T47D (cell line): Measurements from ENCODE around the gene MYT1.

ENCODE experiments used
- DNase-seq, 2 experiments: peaks; one replicate each; pipeline versions ENCODE4 v3.0.0 to v3.0.0-alpha.2; 2011 to 2012; ENCODE audit warnings: low read depth in 1 of 2, low spot score in 1 of 2
- JUND ChIP-seq: IDR thresholded peaks from 2 replicates; pipeline ENCODE4 v1.6.1; 2012; ENCODE audit warnings: low read depth
- in situ Hi-C: cut with HindIII; loops from 2 replicates; pipeline ENCODE4 v1.10.0; 2016; ENCODE audit warnings: low sequenced_read_pairs, low pct_unique_long_range_greater_than_20kb

Gene MYT1

DNA sequence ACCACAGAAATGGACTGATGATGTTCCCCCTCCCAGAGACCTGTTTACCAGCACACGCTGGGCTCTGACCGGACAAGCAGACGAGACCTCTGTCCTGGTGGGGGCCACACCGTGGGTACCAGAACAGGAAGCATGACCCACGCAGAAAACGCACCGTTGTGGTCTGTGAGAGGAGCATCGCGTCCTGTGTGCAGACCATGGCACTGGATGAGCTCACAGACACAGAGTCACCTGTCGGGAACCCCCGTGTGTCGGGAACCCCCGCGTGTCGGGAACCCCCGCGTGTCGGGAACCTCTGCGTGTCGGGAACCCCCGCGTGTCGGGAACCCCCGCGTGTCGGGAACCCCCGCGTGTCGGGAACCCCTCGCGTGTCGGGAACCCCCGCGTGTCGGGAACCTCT is 37.4 kb downstream of the MYT1 start:
- in situ Hi-C loops, result no loop called here
- DNase-seq, result no peak
- TF ChIP-seq JUND, result no peak

- DNase-seq, result no peak
- TF ChIP-seq JUND, result no peak
- in situ Hi-C loops, result no loop called here
Observed at GRCh38 chr20:64203037-64203777, 39.0 kb downstream of the MYT1 start.

- in situ Hi-C loops, result no loop called here
- TF ChIP-seq JUND, result no peak
Observed at GRCh38 chr20:64205611-64206026, 41.4 kb downstream of the MYT1 start.

GRCh38 chr20:64206614-64207013 is 42.4 kb downstream of the MYT1 start:
- in situ Hi-C loops, result no loop called here
- no peak for DNase-seq
- TF ChIP-seq JUND, result no peak

More at GRCh38 chr20:64205611-64206026, 41.4 kb downstream of the MYT1 start:
- DNase-seq, result no peak

DNA sequence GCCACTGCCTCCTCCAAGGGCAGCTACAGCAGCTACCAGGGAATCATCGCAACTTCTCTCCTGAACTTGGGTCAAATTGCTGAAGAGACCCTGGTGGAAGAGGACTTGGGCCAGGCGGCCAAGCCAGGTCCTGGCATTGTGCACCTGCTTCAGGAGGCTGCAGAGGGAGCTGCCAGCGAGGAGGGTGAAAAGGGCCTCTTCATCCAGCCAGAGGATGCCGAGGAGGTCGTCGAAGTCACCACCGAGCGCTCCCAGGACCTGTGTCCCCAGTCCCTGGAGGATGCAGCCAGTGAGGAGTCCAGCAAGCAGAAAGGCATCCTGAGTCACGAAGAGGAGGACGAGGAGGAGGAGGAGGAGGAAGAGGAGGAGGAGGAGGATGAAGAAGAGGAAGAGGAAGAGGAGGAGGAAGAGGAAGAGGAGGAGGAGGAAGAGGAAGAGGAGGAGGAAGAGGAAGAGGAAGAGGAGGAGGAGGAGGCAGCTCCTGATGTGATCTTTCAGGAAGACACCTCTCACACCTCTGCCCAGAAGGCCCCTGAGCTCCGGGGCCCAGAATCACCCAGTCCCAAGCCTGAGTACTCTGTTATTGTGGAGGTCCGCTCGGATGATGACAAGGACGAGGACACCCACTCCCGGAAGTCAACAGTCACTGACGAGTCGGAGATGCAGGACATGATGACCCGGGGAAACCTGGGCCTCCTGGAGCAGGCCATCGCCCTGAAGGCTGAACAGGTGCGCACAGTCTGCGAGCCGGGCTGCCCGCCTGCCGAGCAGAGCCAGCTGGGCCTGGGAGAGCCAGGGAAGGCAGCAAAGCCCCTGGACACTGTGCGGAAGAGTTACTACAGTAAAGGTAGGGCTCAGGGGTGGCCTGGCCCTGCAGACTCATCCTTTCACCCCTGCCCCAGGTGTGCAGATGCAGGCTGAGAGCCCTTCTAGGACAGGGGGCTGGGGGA is 43.7 kb downstream of the MYT1 start:
- no peak for DNase-seq
- TF ChIP-seq JUND, result no peak
- in situ Hi-C loops, result no loop called here

DNA sequence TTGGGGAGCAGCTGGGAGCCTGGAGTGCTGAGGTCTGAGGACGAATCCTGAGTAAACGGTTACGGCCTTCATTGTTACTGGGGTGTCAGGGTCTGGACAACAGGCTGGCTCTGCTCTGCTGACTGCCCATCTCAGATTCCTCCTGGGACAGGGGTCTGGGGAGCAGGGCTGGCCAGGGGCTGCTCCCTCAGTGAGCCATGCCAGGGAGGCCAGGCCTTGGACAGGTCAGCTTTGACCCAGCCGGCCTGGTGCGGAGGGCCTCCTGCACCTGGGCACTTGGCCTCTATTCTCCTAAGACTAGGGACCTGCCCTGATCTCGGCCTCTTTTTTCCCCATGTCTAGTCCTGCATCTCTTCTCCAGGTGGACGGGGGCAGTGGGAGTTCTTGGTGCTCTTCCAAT is 44.9 kb downstream of the MYT1 start:
- in situ Hi-C loops, result no loop called here
- TF ChIP-seq JUND, result no peak
- DNase-seq, result no peak

DNA sequence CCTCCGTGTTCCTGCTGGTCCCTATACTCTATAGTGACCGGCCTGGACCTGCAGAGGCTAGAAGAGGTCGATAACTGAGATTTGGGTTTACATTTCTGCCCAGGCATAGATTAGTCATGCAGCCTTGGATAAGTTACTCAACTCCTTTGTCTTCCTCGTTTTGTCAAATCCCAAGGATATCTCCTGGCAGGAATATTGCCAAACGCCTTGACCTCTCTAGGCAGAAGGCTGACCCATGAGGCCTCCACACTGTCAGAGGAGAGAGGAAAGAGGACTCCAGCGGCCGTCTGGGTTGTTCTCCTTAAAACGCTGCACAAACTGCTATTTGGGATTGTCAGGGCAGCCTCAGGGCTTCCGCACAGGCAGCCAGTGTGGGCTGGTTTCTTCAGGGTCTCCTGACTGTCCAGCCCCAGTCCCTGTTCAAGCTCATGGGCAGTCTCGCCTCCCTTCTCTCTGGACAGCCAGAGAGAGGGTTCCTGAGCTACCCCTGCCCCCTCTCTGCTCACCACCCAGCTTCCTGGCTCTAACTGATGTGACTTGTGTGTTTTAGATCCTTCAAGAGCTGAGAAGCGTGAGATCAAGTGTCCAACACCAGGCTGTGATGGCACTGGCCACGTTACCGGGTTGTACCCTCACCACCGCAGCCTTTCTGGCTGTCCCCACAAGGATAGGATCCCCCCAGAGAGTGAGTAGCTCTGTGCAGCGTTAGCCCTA is 46.6 kb downstream of the MYT1 start:
- TF ChIP-seq JUND, result no peak
- DNase-seq, result no peak
- in situ Hi-C loops, result no loop called here

GRCh38 chr20:64211874-64212658 is 47.8 kb downstream of the MYT1 start:
- DNase-seq, result no peak
- no peak for TF ChIP-seq JUND
- in situ Hi-C loops, result no loop called here

DNA sequence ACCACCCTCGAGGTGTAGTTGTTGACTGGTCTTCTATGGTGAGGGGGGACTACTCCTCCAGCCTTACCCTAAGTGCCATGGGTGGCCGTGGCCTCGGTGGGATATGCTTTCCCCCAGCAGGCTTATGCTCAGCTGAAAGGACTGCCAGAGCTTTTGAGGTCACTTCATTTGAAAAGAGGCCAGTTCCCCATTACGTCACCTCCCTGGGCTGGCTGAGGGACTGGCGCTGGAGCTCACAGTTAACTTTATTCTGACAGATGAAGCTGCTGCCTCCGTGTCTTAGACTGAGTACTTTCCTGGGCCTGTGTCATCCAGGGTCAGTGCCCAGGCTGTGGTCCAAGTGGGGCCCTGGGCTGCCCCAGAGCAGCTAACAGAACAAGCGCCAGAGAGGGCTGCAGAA is 48.5 kb downstream of the MYT1 start:
- no peak for TF ChIP-seq JUND
- no peak for DNase-seq
- in situ Hi-C loops, result no loop called here

- in situ Hi-C loops, result no loop called here
- no peak for DNase-seq
- no peak for TF ChIP-seq JUND
Observed at GRCh38 chr20:64214113-64214512, 49.9 kb downstream of the MYT1 start.

DNA sequence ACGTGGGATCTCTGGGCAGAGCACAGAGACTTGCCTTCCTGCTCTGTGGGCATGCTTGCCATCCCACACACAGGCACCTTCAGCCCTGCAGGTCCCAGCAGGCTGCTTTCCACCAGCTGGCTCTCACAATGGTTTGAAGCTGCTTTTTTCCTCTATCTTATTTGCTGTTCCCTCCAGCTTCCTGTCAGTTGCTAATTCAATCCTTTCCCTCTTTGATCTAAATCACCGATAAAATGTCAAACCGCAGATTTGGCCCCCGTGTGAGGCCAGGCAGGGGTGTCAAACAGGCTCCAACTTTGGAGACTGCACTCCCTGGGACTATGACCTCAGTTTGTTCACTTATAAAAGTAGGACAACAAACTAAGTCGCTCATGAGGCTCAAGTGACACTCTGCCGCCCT is 50.7 kb downstream of the MYT1 start:
- in situ Hi-C loops, result no loop called here
- TF ChIP-seq JUND, result no peak
- DNase-seq, result no peak

DNA sequence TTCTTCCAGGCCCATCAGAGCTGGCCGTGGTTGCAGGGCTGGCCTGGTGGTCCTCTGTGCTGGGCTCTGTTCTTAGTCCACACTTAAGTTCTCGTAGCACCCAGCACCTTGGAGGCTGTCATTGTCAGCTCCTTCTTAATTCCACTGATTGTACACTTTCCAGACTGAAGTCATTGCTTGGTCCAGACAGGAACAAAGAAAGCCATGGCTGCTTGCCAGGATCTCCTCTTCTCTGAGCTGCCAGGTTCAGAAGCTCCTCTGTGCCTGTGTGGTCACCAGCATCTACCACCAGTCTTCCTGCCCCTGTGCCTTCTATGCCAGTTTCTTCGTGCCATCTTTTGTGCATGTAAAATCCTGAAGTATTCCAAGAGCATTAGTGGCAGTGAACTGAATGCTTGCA is 51.8 kb downstream of the MYT1 start:
- TF ChIP-seq JUND, result no peak
- in situ Hi-C loops, result no loop called here
- DNase-seq, result peak in 1 of 2 experiments; percentile 52
